H1 (cell line): Measurements from ENCODE around the gene HOXA10. TPM values are rescaled to one million over a fixed set of nuclear protein-coding genes. Genes with fewer than 3 reads are reported as not detected.

ENCODE experiments used
- CTCF ChIA-PET: fragments of 300-600 bp; sonication (Branson Sonifier 250); formaldehyde crosslinking; loops from one replicate; lab custom pipeline; 2021; ENCODE audit not compliant: partially characterized antibody; lab: Charles Lee
- POLR2A ChIA-PET: fragments of 300-600 bp; sonication (Branson Sonifier 250); formaldehyde crosslinking; loops from one replicate; lab custom pipeline; 2021; ENCODE audit warnings: inconsistent platforms; ENCODE audit not compliant: partially characterized antibody; lab: Charles Lee
- DNase-seq, 2 experiments: peaks; one replicate each; pipeline versions ENCODE4 v3.0.0 to v3.0.0-alpha.2; 2010 to 2022; ENCODE audit warnings: low spot score in 2 of 2, low read depth in 1 of 2, mixed read lengths in 1 of 2
- FAIRE-seq: peaks from 2 replicates; lab custom pipeline; 2011; peaks lifted over from hg19 to GRCh38; lab: Jason Lieb, UNC
- H2AFZ ChIP-seq: 2 replicates; pipeline ENCODE4 v1.8.1; 2012; ENCODE audit warnings: low read length, inconsistent platforms
- H2AK5ac ChIP-seq: 2 replicates; pipeline ENCODE4 v1.6.1; 2013; ENCODE audit warnings: low read depth, low read length
- H2BK120ac ChIP-seq: replicated peaks from 2 replicates; pipeline ENCODE3; 2013; ENCODE audit warnings: low read depth, low read length, inconsistent platforms
- H2BK12ac ChIP-seq: 2 replicates; pipeline ENCODE4 v1.6.1; 2013; ENCODE audit warnings: low read depth, low read length
- H2BK15ac ChIP-seq: 2 replicates; pipeline ENCODE4 v1.6.1; 2013; ENCODE audit warnings: low read length
- H2BK20ac ChIP-seq: 2 replicates; pipeline ENCODE4 v1.6.1; 2013; ENCODE audit warnings: low read length
- H2BK5ac ChIP-seq: 2 replicates; pipeline ENCODE4 v1.6.1; 2013; ENCODE audit warnings: low read depth, low read length
- H3K14ac ChIP-seq: 2 replicates; pipeline ENCODE4 v1.6.1; 2013; ENCODE audit warnings: inconsistent platforms; ENCODE audit not compliant: insufficient read length
- H3K18ac ChIP-seq: 2 replicates; pipeline ENCODE4 v1.6.1; 2013; ENCODE audit warnings: low read length; ENCODE audit errors: extremely low read depth
- H3K23ac ChIP-seq: 2 replicates; pipeline ENCODE4 v1.6.1; 2013; ENCODE audit warnings: inconsistent platforms; ENCODE audit not compliant: insufficient read length
- H3K23me2 ChIP-seq: 2 replicates; pipeline ENCODE4 v1.6.1; 2013; ENCODE audit warnings: low read depth, low read length
- H3K27ac ChIP-seq: 2 replicates; pipeline ENCODE4 v1.6.1; 2011; ENCODE audit warnings: low read depth, low read length, inconsistent platforms
- H3K27me3 ChIP-seq, 4 experiments: replicated peaks in 1 of 4; 1 replicate in 1 of 4; 2 replicates in 3 of 4; pipeline versions ENCODE4 v1.6.1 to v1.8.1; 2011 to 2013; ENCODE audit warnings: low read length in 3 of 4, mild to moderate bottlenecking in 3 of 4, inconsistent platforms in 2 of 4, mixed read lengths in 2 of 4, moderate library complexity in 1 of 4; ENCODE audit not compliant: control insufficient read depth in 3 of 4, insufficient read depth in 3 of 4; ENCODE audit errors: extremely low read depth in 1 of 4
- H3K36me3 ChIP-seq, 4 experiments: 2 replicates each; pipeline versions ENCODE4 v1.6.1 to v1.8.1; 2011 to 2013; ENCODE audit warnings: mild to moderate bottlenecking in 4 of 4, low read length in 3 of 4, moderate library complexity in 2 of 4, control low read depth in 1 of 4, inconsistent platforms in 1 of 4; ENCODE audit not compliant: insufficient read depth in 4 of 4, control insufficient read depth in 2 of 4
- H3K4ac ChIP-seq: replicated peaks from 2 replicates; pipeline ENCODE3; 2013; ENCODE audit warnings: low read length, low read depth, mixed read lengths, inconsistent platforms; ENCODE audit not compliant: insufficient read length
- H3K4me1 ChIP-seq, 4 experiments: replicated peaks in 1 of 4; 1 replicate in 1 of 4; 2 replicates in 3 of 4; pipeline versions ENCODE4 v1.6.1 to v1.8.1; 2011 to 2013; ENCODE audit warnings: low read length in 3 of 4, inconsistent platforms in 2 of 4, mixed read lengths in 1 of 4; ENCODE audit not compliant: insufficient read depth in 4 of 4, control insufficient read depth in 3 of 4
- H3K4me2 ChIP-seq, 2 experiments: 2 replicates each; pipeline versions ENCODE4 v1.6.1 to v1.8.1; 2011 to 2013; ENCODE audit warnings: low read depth in 2 of 2, low read length in 2 of 2, control low read depth in 1 of 2, inconsistent platforms in 1 of 2, mild to moderate bottlenecking in 1 of 2; ENCODE audit not compliant: insufficient read depth in 1 of 2
- H3K4me3 ChIP-seq, 4 experiments: fragments of 200-600, 300-600 bp in 1 of 4; sonication (generic), shearing (Covaris generic), sonication (Bioruptor Twin) in 1 of 4; 2 replicates each; pipeline versions ENCODE4 v1.5.1 to v1.8.1; 2011 to 2016; ENCODE audit warnings: low read length in 4 of 4, low read depth in 3 of 4, control low read depth in 2 of 4, inconsistent platforms in 2 of 4, mild to moderate bottlenecking in 2 of 4, mixed read lengths in 1 of 4, moderate library complexity in 1 of 4; ENCODE audit not compliant: insufficient read depth in 2 of 4; ENCODE audit errors: extremely low read depth in 1 of 4
- H3K56ac ChIP-seq: replicated peaks from 2 replicates; pipeline ENCODE3; 2013; ENCODE audit warnings: low read depth, mild to moderate bottlenecking, mixed read lengths, low read length, inconsistent platforms; ENCODE audit not compliant: insufficient read length
- H3K79me1 ChIP-seq: 2 replicates; pipeline ENCODE4 v1.6.1; 2013; ENCODE audit warnings: low read depth, low read length, control low read depth
- H3K79me2 ChIP-seq, 2 experiments: 2 replicates each; pipeline versions ENCODE4 v1.6.1 to v1.8.1; 2012 to 2013; ENCODE audit warnings: low read length in 2 of 2, mild to moderate bottlenecking in 2 of 2, inconsistent platforms in 1 of 2; ENCODE audit not compliant: insufficient read depth in 2 of 2, control insufficient read depth in 1 of 2
- H3K9ac ChIP-seq, 4 experiments: replicated peaks in 1 of 4; 1 replicate in 1 of 4; 2 replicates in 3 of 4; pipeline versions ENCODE4 v1.6.1 to v1.8.1; 2011 to 2013; ENCODE audit warnings: low read depth in 3 of 4, low read length in 3 of 4, control low read depth in 2 of 4, mild to moderate bottlenecking in 2 of 4, moderate library complexity in 2 of 4, inconsistent platforms in 1 of 4; ENCODE audit errors: extremely low read depth in 1 of 4
- H3K9me3 ChIP-seq, 2 experiments: 2 replicates each; pipeline versions ENCODE4 v1.6.1 to v1.8.1; 2012 to 2013; ENCODE audit warnings: mild to moderate bottlenecking in 2 of 2, moderate library complexity in 2 of 2, control low read depth in 1 of 2, inconsistent platforms in 1 of 2, low read depth in 1 of 2, low read length in 1 of 2, mixed read lengths in 1 of 2; ENCODE audit not compliant: insufficient read depth in 2 of 2
- H4K20me1 ChIP-seq, 2 experiments: replicated peaks in 1 of 2; 2 replicates each; pipeline versions ENCODE3 to v1.8.1; 2011 to 2013; ENCODE audit warnings: inconsistent platforms in 2 of 2, low read length in 2 of 2, mild to moderate bottlenecking in 1 of 2; ENCODE audit not compliant: insufficient read depth in 2 of 2, control insufficient read depth in 1 of 2
- H4K5ac ChIP-seq: 2 replicates; pipeline ENCODE4 v1.6.1; 2013; ENCODE audit warnings: low read length, low read depth, mixed read lengths, inconsistent platforms; ENCODE audit not compliant: insufficient read length
- H4K8ac ChIP-seq: 2 replicates; pipeline ENCODE4 v1.8.0; 2013; ENCODE audit warnings: mild to moderate bottlenecking, moderate library complexity, low read length, inconsistent platforms; ENCODE audit not compliant: insufficient read depth; ENCODE audit errors: extremely low read depth
- H4K91ac ChIP-seq: replicated peaks from 2 replicates; pipeline ENCODE3; 2013; ENCODE audit warnings: low read length, mixed read lengths, inconsistent platforms; ENCODE audit not compliant: insufficient read length
- CREB1 ChIP-seq: IDR thresholded peaks from 2 replicates; pipeline ENCODE4 v1.6.1; 2012; ENCODE audit warnings: inconsistent platforms
- WGBS, 2 experiments: shearing (Covaris generic) in 1 of 2; methylation state at CpG; one replicate each; pipeline versions ENCODE4 v1.1.6 to v1.1.7; 2013 to 2015; ENCODE audit warnings: low lambda C conversion rate in 2 of 2, mixed read lengths in 2 of 2, inconsistent platforms in 1 of 2, low coverage in 1 of 2, missing lambda C conversion rate in 1 of 2; ENCODE audit not compliant: insufficient replicate concordance in 2 of 2, insufficient coverage in 1 of 2, insufficient read length in 1 of 2; ENCODE audit errors: extremely low coverage in 1 of 2, missing lambda C conversion rate in 1 of 2; 5-methylcytosine and 5-hydroxymethylcytosine counted together
- polyA plus RNA-seq, 7 experiments: library from polyadenylated mRNA; depleted of rRNA in 3 of 7; stranded (reverse) in 5 of 7; unstranded in 2 of 7; fragments of >200 nt in 5 of 7; fragments of 200-250 nt in 2 of 7; gene quantifications; 1 replicate in 5 of 7; 2 replicates in 1 of 7; 4 replicates in 1 of 7; pipeline versions ENCODE4 v1.2.1 to v1.2.3, GENCODE V29; 2011 to 2013; ENCODE audit warnings: missing spikeins in 2 of 7, mixed read lengths in 2 of 7
- total RNA-seq: library from RNA; stranded (reverse); fragmentation: NEBNext Ultra II Directional; extraction: Animal tissue kit (Norgen Biotek cat#: 25700); gene quantifications from 2 replicates; pipeline ENCODE4 v1.2.1, GENCODE V29; 2021
- TF ChIP-seq, protein P1 (sequence below): IDR thresholded peaks from 2 replicates; pipeline ENCODE4 v1.6.1; 2012; ENCODE audit warnings: inconsistent platforms
- TF ChIP-seq, protein P2 (sequence below): IDR thresholded peaks from 2 replicates; pipeline ENCODE4 v1.6.1; 2011; ENCODE audit warnings: low read depth, mild to moderate bottlenecking, low read length; ENCODE audit not compliant: insufficient read depth
- TF ChIP-seq, protein P3 (sequence below): IDR thresholded peaks from 2 replicates; pipeline ENCODE4 v1.6.1; 2012; ENCODE audit warnings: inconsistent platforms

The HOXA10 gene
- total and polyA plus RNA-seq, 2 of the 8 experiments (the other 6 are each of a cell fraction or from before 2014, with no cell fraction given) = not detected

DNA sequence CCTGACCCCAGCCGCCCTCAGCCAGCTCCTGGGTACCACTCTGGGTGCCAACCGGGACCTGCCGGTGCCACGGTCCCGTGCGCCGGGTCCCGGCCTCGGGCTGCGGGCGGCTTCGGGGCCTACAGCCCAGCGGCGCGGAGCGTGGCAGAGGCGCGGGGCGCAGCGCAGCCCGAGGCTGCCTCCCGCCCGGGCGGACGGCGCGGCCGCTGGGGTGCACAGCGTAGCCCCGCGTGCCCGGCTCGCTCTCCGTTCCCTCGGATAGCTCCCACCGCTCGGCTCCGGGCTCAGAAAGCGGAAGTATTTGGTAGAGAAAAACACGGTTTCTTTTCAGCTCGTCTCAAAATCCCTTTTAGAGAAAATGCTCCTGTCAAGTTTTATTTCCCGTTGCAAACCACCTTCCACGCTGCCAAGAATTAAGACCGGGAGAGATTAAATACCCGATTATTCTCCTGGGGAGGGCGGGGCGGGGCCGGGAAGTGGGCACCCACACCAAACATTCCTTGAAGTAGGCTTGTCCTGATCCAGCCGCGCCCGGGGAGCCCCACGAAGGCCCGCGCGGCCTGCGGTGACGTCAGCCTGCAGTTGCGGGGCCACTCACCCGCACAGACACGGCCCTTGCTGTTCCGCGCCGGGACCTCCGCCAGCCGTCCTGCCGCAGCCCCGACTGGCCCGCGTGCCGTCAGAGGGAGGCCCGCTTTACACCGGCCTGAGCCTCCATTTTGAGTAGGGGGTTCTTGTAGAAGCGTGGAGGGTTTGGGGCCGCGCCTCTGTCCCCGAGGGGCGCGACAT lies 18.6 kb upstream of the HOXA10 start:
- H4K8ac ChIP-seq = peak overlapping the region; percentile 68; the same call in 1 of the 2 replicates
- peaks cover 83 to 100% (median 95%) of the 10 kb centered on the region in 4 experiments for H3K27me3 ChIP-seq
- H3K9ac ChIP-seq = no peak overlapping the region
- H3K23me2 ChIP-seq = no peaks in the 10 kb centered on the region
- no peak overlapping the region for H3K27ac ChIP-seq
- H3K79me2 ChIP-seq = no peaks in the 10 kb centered on the region
- ChIA-PET CTCF (interaction anchor here (1.1 to 9.1 kb wide), 2 partner anchors 12 to 17 kb away, joined by 3 to 64 read pairs; no protein-coding TSS in a partner anchor), POLR2A (interaction anchor here (1.1 kb wide), 1 partner anchor 17 kb away, joined by 3 read pairs; no protein-coding TSS in a partner anchor)
- H3K9me3 ChIP-seq = peaks cover 0 to 3% of the 10 kb centered on the region in 2 experiments; a peak in 1 of 4 replicates
- H4K20me1 ChIP-seq = peaks cover 16 to 47% of the 10 kb centered on the region in 2 experiments
- H4K91ac ChIP-seq = no peak overlapping the region
- H3K14ac ChIP-seq = no peak overlapping the region
- H2BK5ac ChIP-seq = no peak overlapping the region
- peak overlapping the region in 1 of 4 experiments; percentile 26; a peak in 1 of 8 replicates for H3K4me3 ChIP-seq
- H3K23ac ChIP-seq = no peak overlapping the region
- no peak overlapping the region for H2BK15ac ChIP-seq
- peaks cover 0 to 11% (median 0%) of the 10 kb centered on the region in 4 experiments; a peak in 1 of 8 replicates for H3K36me3 ChIP-seq
- no peak overlapping the region for H3K56ac ChIP-seq
- peak in 1 of 2 experiments; percentile 68 for DNase-seq
- H4K5ac ChIP-seq = no peak overlapping the region
- H2BK12ac ChIP-seq = no peak overlapping the region
- WGBS, 2 experiments = 9% methylated on average over 48 of the region's 78 CpGs; no CpG with 5 or more reads in 1 of the 2 experiments
- no peak for FAIRE-seq
- H2BK20ac ChIP-seq = no peak overlapping the region
- peaks cover 0 to 17% (median 12%) of the 10 kb centered on the region in 4 experiments; a peak in 5 of 7 replicates for H3K4me1 ChIP-seq
- H3K4ac ChIP-seq = no peak overlapping the region
- H3K79me1 ChIP-seq = no peaks in the 10 kb centered on the region
- H2AK5ac ChIP-seq = no peak overlapping the region
- no peak overlapping the region for H3K18ac ChIP-seq
- no peak overlapping the region for H2AFZ ChIP-seq
- peak overlapping the region in 1 of 2 experiments; percentile 18; a peak in 1 of 4 replicates for H3K4me2 ChIP-seq
- no peak overlapping the region for H2BK120ac ChIP-seq
- TF ChIP-seq, protein P1, sequence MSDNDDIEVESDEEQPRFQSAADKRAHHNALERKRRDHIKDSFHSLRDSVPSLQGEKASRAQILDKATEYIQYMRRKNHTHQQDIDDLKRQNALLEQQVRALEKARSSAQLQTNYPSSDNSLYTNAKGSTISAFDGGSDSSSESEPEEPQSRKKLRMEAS = 0 out of 2 replicates have a peak, but pooled peaks have one; percentile 18
- TF ChIP-seq CREB1 = no peak
- TF ChIP-seq, protein P2, sequence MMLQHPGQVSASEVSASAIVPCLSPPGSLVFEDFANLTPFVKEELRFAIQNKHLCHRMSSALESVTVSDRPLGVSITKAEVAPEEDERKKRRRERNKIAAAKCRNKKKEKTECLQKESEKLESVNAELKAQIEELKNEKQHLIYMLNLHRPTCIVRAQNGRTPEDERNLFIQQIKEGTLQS = no peak
- TF ChIP-seq, protein P3, sequence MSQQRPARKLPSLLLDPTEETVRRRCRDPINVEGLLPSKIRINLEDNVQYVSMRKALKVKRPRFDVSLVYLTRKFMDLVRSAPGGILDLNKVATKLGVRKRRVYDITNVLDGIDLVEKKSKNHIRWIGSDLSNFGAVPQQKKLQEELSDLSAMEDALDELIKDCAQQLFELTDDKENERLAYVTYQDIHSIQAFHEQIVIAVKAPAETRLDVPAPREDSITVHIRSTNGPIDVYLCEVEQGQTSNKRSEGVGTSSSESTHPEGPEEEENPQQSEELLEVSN = 0 out of 2 replicates have a peak, but pooled peaks have one; percentile 9
